ENCODE data around the gene FAF1.

FAF1 gene

DNA sequence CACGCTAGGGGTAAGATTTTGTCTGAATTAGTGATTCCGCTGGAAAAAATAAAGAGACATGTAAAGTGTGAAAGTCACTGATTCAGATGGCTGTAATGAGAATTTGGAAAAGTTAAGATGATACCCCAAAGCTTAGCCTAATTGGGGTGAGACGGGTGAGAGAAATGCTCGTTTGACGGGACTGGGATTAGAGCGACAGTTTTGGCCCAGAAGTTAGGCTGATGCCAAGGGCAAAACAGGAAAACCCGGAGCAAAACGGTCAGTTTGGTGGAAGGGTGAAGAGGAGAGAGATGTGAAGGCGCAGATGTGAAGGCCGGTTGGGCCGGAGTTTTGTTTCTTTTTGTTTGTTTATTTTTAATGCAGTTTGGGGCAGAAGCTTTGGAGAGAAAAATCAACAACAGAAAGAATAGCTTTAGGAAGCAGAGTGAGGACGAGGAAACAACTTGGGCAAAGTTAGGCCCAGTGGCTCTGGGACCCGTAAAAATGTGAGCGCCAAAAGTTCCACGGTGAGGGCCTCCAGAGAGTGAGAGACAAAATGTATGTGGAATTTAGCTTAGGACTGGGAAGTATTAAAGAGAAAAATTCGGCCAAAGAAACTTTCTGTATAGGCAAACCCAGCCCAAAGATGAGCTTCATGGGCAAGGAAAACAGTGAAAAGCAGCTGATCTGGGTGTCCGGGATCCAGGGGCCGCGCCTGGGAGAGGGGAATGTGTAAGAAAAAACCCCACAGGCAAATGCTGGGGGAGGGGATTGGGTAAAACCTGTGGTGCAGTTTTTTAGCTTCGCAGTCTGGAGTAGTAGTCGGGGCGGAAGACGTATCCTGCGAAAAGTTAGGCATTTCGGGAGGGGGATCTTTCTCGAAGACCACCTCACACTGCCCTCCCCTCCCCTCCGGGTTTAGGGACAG, 538.0 kb downstream of the FAF1 start:
- no peak for FAIRE-seq

- FAIRE-seq = no peak
Observed at GRCh38 chr1:50421366-50421748, 538.7 kb downstream of the FAF1 start.

DNA sequence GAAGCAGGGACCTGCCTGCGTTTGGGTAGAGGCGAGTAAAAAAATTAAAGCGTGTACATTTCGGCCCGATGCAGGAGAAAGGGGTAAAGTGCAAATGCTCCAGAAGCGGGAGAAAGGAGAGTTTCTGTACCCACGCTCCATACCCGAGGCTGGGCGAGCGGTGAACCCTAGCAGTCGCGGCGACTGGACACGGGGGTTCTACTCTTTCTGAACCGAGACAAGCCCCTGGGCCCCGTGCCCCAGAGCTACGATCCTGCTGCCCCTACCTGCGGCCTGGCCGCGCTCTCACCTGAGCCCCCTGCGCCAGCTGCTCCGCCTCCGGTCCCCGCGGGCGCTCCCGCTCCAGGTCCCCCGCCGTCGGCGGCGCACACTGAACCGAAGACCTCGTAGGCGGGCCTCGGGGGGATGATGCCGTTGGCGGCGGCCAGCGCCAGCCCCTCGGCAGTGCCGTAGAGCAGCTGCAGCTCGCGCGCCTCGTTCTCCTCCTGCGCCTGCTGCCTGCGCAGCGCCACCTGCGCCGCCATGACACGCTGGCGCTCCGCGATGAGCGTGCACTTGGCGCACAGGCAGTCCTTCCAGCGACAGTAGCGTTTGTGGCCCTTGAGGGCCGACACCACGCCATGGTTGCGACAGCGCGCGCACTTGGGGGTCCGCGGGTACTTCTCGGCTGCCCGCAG, 539.2 kb downstream of the FAF1 start:
- no peak for FAIRE-seq

GRCh38 chr1:50419907-50420677, 540.0 kb downstream of the FAF1 start:
- FAIRE-seq = no peak

DNA sequence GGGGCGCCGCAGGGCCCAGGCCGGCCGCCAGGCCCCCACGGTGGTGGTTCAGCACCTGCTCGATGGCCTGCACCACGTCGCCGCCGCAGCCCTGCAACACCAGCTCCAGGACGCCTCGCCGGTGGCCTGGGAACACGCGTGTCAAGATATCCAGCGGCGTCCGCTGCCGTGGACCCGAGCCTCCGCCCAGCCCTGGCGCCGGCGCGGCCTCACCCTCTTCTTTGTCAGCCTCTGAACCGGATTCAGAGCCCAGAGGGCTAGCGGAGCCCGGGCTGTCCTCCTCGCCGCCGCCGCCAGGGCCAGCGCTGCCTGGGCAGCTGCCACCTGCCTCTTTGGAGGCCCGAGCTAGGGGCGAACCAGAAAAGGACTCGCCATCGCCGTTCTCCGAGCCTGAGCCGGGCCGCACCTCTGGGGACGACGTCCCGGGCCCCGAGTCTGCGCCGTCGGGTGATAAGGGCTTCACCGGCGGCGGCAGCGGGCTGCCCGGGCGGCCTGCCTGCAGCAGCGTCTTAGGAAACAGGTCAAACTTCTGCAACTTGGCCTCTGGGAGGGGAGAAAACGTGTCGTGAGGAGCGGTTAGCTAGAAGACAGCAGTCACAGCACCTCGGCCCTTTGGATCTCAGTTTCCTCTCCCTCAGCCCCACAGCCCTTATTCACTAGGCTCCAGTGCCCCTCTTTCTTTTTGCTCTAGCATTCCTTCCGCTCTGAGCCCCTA, 540.7 kb downstream of the FAF1 start:
- FAIRE-seq = no peak

- no peak for FAIRE-seq
Observed at GRCh38 chr1:50418600-50419109, 541.4 kb downstream of the FAF1 start.

- no peak for FAIRE-seq
Observed at GRCh38 chr1:50417946-50418599, 542.0 kb downstream of the FAF1 start.

DNA sequence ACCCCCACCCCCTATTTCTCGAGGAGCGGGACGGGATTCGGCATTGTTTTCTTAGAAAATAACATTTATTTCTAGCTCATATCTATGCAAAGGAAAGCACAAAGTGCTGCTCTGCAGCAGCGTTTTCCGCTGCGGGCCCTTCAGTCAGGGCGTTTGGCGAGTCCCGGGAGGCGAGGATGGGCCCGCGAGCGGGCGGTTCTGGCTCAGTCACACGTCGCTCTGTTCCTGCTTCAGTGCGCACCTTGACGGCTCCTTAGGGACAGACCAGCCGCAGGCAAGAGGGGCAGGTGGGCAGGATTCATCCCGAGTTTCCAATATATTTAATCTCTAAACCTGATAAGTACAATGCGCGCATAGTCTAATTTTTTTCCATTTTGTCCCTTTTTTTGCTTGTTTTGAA, 542.6 kb downstream of the FAF1 start:
- no peak for FAIRE-seq

DNA sequence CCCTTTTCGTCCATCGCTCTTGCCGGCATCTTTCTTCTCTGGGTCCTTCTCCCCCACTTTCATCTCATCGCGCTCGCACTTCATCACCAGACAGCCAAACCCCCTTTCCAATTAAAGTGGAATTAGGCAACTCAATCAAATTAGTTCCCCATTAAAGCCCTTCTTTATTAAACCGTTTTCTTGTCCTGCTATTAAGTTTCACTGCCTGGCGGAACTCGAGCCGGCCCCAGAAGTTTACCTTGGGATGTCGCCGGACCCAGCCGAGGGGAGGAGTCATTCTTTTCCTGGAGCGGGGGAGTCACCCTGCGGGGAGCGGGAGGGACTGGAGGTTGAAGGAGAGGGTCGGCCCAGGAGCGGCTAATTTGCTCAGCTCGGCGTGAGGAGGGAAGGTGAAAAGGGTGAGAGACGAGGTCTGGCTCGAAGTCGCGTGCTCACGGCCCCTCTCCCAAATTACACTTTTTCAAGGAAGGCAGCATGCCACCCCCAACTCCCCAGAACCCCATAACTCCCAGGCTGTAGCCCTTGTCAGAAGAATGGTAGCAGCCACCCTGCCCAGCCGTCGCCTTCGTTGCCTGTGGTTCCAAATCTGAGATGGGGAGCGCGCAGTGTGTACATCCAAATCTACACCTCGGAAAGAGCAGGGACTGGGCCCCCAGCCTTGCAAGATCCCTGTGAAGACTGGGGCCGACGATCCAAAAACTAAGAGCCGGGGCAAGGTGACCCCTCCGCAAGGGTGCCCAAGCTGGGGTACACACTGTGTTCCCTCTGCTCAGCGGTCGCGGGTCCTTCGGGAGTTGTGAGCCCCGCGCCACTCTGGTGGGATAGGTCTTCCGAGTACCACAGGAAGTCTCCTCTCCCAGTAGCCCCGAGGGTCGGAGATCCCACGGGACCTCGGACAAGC, 543.3 kb downstream of the FAF1 start:
- FAIRE-seq = no peak

DNA sequence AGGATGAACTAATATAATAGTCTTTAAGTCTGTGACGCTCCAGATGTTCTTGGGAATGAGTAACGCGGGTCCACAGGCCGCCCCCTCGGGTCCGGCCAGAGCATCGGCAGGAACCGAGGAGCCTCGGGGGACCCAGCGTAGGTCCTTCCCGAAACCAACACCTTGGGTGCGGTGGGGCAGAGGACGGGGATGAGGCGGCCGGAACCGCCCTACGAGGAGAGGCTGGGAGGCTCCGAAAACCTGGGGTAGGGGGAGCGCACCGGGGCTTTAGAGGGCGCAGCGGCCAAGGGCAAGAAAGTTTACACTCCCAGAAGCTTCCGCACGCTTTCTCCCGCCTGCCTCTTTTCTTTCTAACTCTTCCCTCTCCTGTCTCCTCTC, 543.9 kb downstream of the FAF1 start:
- FAIRE-seq = no peak

DNA sequence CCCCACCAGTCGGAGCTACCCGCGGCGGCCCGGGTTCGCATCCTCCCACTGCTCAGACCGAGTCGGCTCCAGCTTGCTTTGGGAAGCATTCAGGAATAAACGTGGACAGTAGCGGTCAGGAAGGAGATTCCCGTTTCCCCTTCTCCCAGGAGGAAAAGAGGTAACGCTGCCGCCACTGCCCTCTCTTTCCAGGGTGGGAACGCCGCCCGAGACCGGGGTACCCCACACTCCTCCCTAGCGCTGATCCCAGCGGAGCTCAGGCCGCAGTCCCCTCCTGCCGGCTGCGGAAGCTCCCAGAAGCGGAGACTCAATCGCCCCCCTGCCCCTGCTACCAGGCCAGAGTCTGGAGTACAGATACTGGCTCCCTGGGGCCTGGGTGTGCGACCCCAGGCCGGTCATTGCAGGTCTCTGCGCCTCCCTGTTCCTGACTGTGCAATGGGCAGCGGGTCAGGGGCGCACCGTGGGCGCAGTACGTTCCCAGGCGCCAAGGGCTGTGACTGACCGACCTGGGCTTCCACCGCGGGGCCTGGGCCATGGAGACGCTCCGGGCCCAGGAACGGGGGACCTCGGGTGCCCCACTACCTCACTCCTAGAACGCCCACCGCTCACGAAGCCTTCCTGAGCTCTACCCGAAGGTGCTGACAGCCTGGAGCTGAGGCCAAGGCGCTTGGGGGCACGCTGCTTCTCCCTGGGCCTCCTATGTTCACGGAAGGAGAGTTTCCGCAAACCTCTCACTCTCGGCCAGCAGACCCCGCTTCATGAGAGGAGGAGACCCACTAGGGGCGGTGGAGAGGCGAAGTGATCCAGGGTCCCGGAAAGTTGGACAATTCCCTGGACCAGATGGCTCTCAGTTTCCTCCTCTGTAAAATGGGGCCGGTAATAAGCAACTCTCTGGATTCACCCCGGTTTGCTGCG, 544.6 kb downstream of the FAF1 start:
- no peak for FAIRE-seq

GRCh38 chr1:50414853-50415234, 545.2 kb downstream of the FAF1 start:
- FAIRE-seq = no peak

DNA sequence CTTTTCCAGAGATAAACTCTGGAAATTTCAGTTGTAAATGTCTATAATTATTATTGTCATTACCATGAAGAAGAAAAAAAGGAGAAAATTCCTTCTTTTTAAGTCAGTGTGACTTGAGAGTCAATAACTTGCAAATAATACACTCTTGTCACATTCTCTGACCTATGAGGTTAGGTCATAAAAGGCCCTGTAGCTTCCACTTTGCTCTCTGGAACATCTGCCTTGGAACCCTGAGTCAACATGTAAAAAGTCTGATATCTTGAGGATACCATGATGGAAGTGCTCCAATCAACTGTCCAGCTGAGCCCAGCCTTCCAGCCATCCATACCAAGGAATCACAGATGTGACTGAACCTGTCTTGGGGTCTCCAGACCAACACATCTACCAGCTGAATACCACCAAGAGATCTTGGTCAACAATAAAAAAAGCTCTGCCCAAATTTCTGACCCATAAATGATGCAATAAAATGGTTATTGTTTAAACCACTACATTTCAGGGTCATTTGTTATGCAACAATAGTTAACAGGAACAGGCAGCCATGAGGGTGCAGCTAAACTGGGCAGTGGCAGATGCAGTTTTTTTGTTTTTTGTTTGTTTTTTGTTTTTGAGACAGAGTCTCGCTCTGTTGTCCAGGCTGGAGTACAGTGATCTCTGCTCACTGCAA, 547.1 kb downstream of the FAF1 start:
- FAIRE-seq = no peak

- FAIRE-seq = no peak
Observed at GRCh38 chr1:50405814-50406213, 554.3 kb downstream of the FAF1 start.

- FAIRE-seq = no peak
Observed at GRCh38 chr1:50393522-50394120, 566.4 kb downstream of the FAF1 start.
